DOHH2 (cell line): ENCODE data around the gene SNX19.

Experiments used
- H3F3A ChIP-seq: fragments of 200-600 bp; sonication (generic), shearing (Covaris generic); 2 replicates; pipeline ENCODE4 v1.6.0; 2016; ENCODE audit warnings: antibody characterized with exemption, mild to moderate bottlenecking; ENCODE audit not compliant: control insufficient read depth, insufficient read depth
- H3K27ac ChIP-seq: fragments of 200-600 bp; sonication (generic); 2 replicates; pipeline ENCODE4 v1.5.1; 2014; ENCODE audit warnings: low read depth, mild to moderate bottlenecking, low read length, moderate library complexity
- H3K27me3 ChIP-seq: fragments of 200-600 bp; sonication (generic); 2 replicates; pipeline ENCODE4 v1.6.1; 2014; ENCODE audit warnings: mild to moderate bottlenecking, low read length, mixed read lengths; ENCODE audit not compliant: control insufficient read depth
- H3K36me3 ChIP-seq: fragments of 200-600 bp; sonication (generic); 2 replicates; pipeline ENCODE4 v1.6.1; 2014; ENCODE audit warnings: mild to moderate bottlenecking, low read length, moderate library complexity, mixed read lengths; ENCODE audit not compliant: control insufficient read depth
- H3K4me1 ChIP-seq: fragments of 200-600 bp; sonication (generic); 2 replicates; pipeline ENCODE4 v1.6.1; 2014; ENCODE audit warnings: mild to moderate bottlenecking, low read length, mixed read lengths; ENCODE audit not compliant: control insufficient read depth
- H3K4me2 ChIP-seq: fragments of 200-600 bp; sonication (generic); 2 replicates; pipeline ENCODE4 v1.6.0; 2014; ENCODE audit warnings: mild to moderate bottlenecking, low read length, moderate library complexity
- H3K4me3 ChIP-seq: fragments of 200-600 bp; sonication (generic); 2 replicates; pipeline ENCODE4 v1.5.1; 2014; ENCODE audit warnings: mild to moderate bottlenecking, low read length, mixed read lengths
- H3K79me2 ChIP-seq: fragments of 200-600 bp; sonication (generic); 2 replicates; pipeline ENCODE4 v1.6.1; 2014; ENCODE audit warnings: mild to moderate bottlenecking, low read length, mixed read lengths; ENCODE audit not compliant: control insufficient read depth
- H3K9me2 ChIP-seq: fragments of 200-600 bp; sonication (generic); replicated peaks from 2 replicates; pipeline ENCODE4 v1.6.1; 2014; ENCODE audit warnings: mild to moderate bottlenecking, low read length, mixed read lengths; ENCODE audit not compliant: control insufficient read depth
- H3K9me3 ChIP-seq: fragments of 200-600 bp; sonication (generic); 2 replicates; pipeline ENCODE4 v1.6.1; 2014; ENCODE audit warnings: antibody characterized with exemption, low read length, mixed read lengths; ENCODE audit not compliant: control insufficient read depth, insufficient read depth
- H4K20me1 ChIP-seq: fragments of 200-600 bp; sonication (generic); 2 replicates; pipeline ENCODE4 v1.6.0; 2014; ENCODE audit warnings: low read depth, mild to moderate bottlenecking, antibody characterized with exemption, low read length, moderate library complexity; ENCODE audit not compliant: control insufficient read depth, insufficient read depth
- EZH2phosphoT487 ChIP-seq: fragments of 200-600 bp; sonication (generic); IDR thresholded peaks from 2 replicates; pipeline ENCODE4 v1.6.1; 2017; ENCODE audit warnings: borderline replicate concordance, mild to moderate bottlenecking, antibody characterized with exemption, low read length, moderate library complexity, mixed read lengths
- TF ChIP-seq, protein P1 (sequence below): fragments of 200-600 bp; sonication (generic); IDR thresholded peaks from one replicate; pipeline ENCODE4 v1.5.1; 2014; ENCODE audit warnings: antibody characterized with exemption, mild to moderate bottlenecking, low read depth, low read length; ENCODE audit not compliant: poor library complexity, severe bottlenecking

SNX19 gene

GRCh38 chr11:130905512-130905911 is 10.8 kb downstream of the SNX19 start:
- Histone ChIP-seq H3K4me2 (no peak overlapping the region), H3K9me3 (no peaks in the 10 kb centered on the region), H3K4me3 (no peak overlapping the region), H3K4me1 (no peaks in the 10 kb centered on the region), H3K9me2 (no peaks in the 10 kb centered on the region), H3K79me2 (no peaks in the 10 kb centered on the region), H3K27me3 (no peaks in the 10 kb centered on the region), H3K27ac (no peak overlapping the region), H3F3A (no peaks in the 10 kb centered on the region), H3K36me3 (peaks cover 76% of the 10 kb centered on the region), H4K20me1 (no peaks in the 10 kb centered on the region)
- TF ChIP-seq, protein P1, sequence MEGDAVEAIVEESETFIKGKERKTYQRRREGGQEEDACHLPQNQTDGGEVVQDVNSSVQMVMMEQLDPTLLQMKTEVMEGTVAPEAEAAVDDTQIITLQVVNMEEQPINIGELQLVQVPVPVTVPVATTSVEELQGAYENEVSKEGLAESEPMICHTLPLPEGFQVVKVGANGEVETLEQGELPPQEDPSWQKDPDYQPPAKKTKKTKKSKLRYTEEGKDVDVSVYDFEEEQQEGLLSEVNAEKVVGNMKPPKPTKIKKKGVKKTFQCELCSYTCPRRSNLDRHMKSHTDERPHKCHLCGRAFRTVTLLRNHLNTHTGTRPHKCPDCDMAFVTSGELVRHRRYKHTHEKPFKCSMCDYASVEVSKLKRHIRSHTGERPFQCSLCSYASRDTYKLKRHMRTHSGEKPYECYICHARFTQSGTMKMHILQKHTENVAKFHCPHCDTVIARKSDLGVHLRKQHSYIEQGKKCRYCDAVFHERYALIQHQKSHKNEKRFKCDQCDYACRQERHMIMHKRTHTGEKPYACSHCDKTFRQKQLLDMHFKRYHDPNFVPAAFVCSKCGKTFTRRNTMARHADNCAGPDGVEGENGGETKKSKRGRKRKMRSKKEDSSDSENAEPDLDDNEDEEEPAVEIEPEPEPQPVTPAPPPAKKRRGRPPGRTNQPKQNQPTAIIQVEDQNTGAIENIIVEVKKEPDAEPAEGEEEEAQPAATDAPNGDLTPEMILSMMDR, result no peak
- no peak for TF ChIP-seq EZH2phosphoT487

GRCh38 chr11:130904380-130904779 is 11.9 kb downstream of the SNX19 start:
- Histone ChIP-seq H3K36me3 (peaks cover 76% of the 10 kb centered on the region), H3K27ac (no peak overlapping the region), H3K9me3 (no peaks in the 10 kb centered on the region), H3K9me2 (no peaks in the 10 kb centered on the region), H3K4me2 (no peak overlapping the region), H3K79me2 (no peaks in the 10 kb centered on the region), H3K27me3 (no peaks in the 10 kb centered on the region), H3K4me3 (no peak overlapping the region), H3K4me1 (no peaks in the 10 kb centered on the region), H4K20me1 (no peaks in the 10 kb centered on the region), H3F3A (no peaks in the 10 kb centered on the region)
- TF ChIP-seq EZH2phosphoT487, result no peak
- TF ChIP-seq, protein P1, result peak; percentile 54

GRCh38 chr11:130902380-130902779 is 13.9 kb downstream of the SNX19 start:
- Histone ChIP-seq H3K36me3 (peaks cover 83% of the 10 kb centered on the region), H3K27me3 (no peaks in the 10 kb centered on the region), H3K27ac (no peak overlapping the region), H4K20me1 (no peaks in the 10 kb centered on the region), H3K4me1 (no peaks in the 10 kb centered on the region), H3F3A (no peaks in the 10 kb centered on the region), H3K9me3 (no peaks in the 10 kb centered on the region), H3K4me3 (no peak overlapping the region), H3K4me2 (no peak overlapping the region), H3K9me2 (no peaks in the 10 kb centered on the region), H3K79me2 (no peaks in the 10 kb centered on the region)
- TF ChIP-seq, protein P1, result no peak
- no peak for TF ChIP-seq EZH2phosphoT487

GRCh38 chr11:130899106-130899505 is 17.2 kb downstream of the SNX19 start:
- H3K9me3 ChIP-seq, result no peaks in the 10 kb centered on the region
- H3K4me3 ChIP-seq, result no peak overlapping the region
- peaks cover 71% of the 10 kb centered on the region for H3K36me3 ChIP-seq
- H3K27ac ChIP-seq, result no peak overlapping the region
- TF ChIP-seq, protein P1, result no peak
- no peak for TF ChIP-seq EZH2phosphoT487
- H3K9me2 ChIP-seq, result no peaks in the 10 kb centered on the region
- no peak overlapping the region for H3K4me2 ChIP-seq
- no peaks in the 10 kb centered on the region for H3K79me2 ChIP-seq
- H3F3A ChIP-seq, result no peaks in the 10 kb centered on the region
- H3K4me1 ChIP-seq, result no peaks in the 10 kb centered on the region
- 0 out of 2 replicates have a peak, but pooled peaks cover 1% of the 10 kb centered on the region for H4K20me1 ChIP-seq
- H3K27me3 ChIP-seq, result no peaks in the 10 kb centered on the region
